ENCODE results near the gene BOC.

BOC gene, protein sequence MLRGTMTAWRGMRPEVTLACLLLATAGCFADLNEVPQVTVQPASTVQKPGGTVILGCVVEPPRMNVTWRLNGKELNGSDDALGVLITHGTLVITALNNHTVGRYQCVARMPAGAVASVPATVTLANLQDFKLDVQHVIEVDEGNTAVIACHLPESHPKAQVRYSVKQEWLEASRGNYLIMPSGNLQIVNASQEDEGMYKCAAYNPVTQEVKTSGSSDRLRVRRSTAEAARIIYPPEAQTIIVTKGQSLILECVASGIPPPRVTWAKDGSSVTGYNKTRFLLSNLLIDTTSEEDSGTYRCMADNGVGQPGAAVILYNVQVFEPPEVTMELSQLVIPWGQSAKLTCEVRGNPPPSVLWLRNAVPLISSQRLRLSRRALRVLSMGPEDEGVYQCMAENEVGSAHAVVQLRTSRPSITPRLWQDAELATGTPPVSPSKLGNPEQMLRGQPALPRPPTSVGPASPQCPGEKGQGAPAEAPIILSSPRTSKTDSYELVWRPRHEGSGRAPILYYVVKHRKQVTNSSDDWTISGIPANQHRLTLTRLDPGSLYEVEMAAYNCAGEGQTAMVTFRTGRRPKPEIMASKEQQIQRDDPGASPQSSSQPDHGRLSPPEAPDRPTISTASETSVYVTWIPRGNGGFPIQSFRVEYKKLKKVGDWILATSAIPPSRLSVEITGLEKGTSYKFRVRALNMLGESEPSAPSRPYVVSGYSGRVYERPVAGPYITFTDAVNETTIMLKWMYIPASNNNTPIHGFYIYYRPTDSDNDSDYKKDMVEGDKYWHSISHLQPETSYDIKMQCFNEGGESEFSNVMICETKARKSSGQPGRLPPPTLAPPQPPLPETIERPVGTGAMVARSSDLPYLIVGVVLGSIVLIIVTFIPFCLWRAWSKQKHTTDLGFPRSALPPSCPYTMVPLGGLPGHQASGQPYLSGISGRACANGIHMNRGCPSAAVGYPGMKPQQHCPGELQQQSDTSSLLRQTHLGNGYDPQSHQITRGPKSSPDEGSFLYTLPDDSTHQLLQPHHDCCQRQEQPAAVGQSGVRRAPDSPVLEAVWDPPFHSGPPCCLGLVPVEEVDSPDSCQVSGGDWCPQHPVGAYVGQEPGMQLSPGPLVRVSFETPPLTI

DNA sequence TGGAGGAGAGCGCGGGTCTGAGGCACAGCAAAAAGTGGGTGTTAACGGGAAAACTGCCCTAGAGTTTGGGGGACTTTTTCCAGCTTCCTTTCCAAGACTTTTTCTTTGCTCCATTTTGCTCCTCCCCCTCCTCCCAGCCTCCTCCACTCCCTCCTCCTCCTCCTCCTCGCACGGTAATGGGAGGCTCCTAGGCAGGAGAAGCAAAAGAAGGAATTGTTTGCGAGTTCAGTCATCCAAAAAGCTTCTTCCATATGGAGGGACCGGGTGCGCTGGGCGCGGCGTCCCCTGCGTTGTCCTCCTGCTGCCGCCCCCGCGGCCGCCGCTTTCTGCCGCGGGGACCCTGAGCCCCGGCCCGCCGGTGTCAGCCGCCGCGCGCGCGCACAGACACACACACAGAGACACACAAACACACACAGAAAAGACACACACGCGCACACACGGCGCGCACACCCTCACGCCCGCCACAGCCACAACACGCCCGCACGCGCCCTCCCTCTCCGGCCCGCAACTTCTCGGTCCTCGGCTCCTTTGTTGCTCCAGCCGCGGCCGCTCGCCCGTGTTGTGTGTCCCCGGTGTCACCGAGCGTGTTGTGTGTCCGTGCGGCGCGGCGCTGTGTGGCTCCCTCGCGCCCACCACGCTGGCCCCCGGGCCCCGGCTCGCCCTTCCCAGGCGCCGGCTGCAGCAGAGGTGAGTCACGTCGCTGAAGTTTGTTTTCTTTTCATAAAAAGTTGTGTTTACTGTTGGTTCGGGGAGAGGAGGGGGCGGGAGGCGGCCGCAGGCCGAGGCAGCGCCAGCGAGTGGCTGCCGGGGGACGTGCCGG, at the start of gene BOC:
BOC (plus strand) TSS at position 228 of the 820 bp plus-strand sequence. CDS start 38,246 bp downstream, outside the sequence.
- Histone ChIP-seq H3K4me3 (ENCODE audit: low read depth in 1 of 2, low read length in 2 of 2) (no peak within 1 kb of the TSS), H3K79me2 (ENCODE audit: insufficient read depth, low read length) (no peaks in the 10 kb centered on the region), H3K9me3 (ENCODE audit: insufficient read depth, low read length, severe bottlenecking) (no peaks in the 10 kb centered on the region), H3K4me2 (ENCODE audit: insufficient read depth, low read length) (no peak within 1 kb of the TSS), H3K4me1 (ENCODE audit: insufficient read depth, low read length) (no peaks in the 10 kb centered on the region), H3K27ac (ENCODE audit: low read length) (no peak within 1 kb of the TSS), H3K36me3 (ENCODE audit: insufficient read depth, low read length) (no peaks in the 10 kb centered on the region), H3K27me3 (ENCODE audit: insufficient read depth, low read length, poor library complexity) (no peaks in the 10 kb centered on the region), H3K9ac (ENCODE audit: low read depth, low read length) (no peak within 1 kb of the TSS), H4K20me1 (ENCODE audit: insufficient read depth, low read length) (no peaks in the 10 kb centered on the region), H2AFZ (ENCODE audit: low read depth, low read length) (no peak within 1 kb of the TSS)
- ATAC-seq (ENCODE audit: insufficient read depth, low read depth) (no peak), DNase-seq (no peak)
- TF ChIP-seq, protein P1, sequence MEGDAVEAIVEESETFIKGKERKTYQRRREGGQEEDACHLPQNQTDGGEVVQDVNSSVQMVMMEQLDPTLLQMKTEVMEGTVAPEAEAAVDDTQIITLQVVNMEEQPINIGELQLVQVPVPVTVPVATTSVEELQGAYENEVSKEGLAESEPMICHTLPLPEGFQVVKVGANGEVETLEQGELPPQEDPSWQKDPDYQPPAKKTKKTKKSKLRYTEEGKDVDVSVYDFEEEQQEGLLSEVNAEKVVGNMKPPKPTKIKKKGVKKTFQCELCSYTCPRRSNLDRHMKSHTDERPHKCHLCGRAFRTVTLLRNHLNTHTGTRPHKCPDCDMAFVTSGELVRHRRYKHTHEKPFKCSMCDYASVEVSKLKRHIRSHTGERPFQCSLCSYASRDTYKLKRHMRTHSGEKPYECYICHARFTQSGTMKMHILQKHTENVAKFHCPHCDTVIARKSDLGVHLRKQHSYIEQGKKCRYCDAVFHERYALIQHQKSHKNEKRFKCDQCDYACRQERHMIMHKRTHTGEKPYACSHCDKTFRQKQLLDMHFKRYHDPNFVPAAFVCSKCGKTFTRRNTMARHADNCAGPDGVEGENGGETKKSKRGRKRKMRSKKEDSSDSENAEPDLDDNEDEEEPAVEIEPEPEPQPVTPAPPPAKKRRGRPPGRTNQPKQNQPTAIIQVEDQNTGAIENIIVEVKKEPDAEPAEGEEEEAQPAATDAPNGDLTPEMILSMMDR (IDR thresholded peaks at IDR 0.05; ENCODE audit: borderline replicate concordance, extremely low read depth, low read length, poor library complexity, severe bottlenecking) = no peak
- TF ChIP-seq EZH2 (IDR thresholded peaks at IDR 0.05; ENCODE audit: borderline replicate concordance, low read depth, low read length, severe bottlenecking) = no peak

DNA sequence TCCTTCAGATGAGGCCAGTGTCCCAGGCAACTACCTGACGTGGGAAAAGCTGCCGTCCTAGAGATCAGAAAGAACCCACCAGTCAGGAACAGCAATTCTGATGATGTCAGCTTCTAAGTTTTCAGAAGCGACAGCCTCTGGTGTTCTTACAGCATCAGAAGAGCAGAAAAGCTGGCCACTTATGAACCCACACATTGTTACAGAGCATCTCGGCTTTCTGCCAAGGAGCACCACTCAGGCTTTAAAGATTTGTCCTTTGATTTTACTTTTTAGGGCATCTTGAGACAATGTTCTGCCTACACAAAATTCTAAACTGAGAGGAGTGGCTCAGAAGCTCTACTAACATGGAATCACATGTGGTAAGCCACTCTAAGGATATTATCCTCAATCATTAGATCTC, 49.7 kb upstream of the BOC start:
- Histone ChIP-seq H3K27ac (ENCODE audit: low read length) (no peak overlapping the region), H3K4me3 (ENCODE audit: low read depth in 1 of 2, low read length in 2 of 2) (no peak overlapping the region), H3K27me3 (ENCODE audit: insufficient read depth, low read length, poor library complexity) (peaks cover 4% of the 10 kb centered on the region), H3K4me1 (ENCODE audit: insufficient read depth, low read length) (no peaks in the 10 kb centered on the region), H2AFZ (ENCODE audit: low read depth, low read length) (no peak overlapping the region), H3K9me3 (ENCODE audit: insufficient read depth, low read length, severe bottlenecking) (no peaks in the 10 kb centered on the region), H3K9ac (ENCODE audit: low read depth, low read length) (no peak overlapping the region), H3K79me2 (ENCODE audit: insufficient read depth, low read length) (no peaks in the 10 kb centered on the region), H4K20me1 (ENCODE audit: insufficient read depth, low read length) (no peaks in the 10 kb centered on the region), H3K36me3 (ENCODE audit: insufficient read depth, low read length) (no peaks in the 10 kb centered on the region), H3K4me2 (ENCODE audit: insufficient read depth, low read length) (no peak overlapping the region)
- TF ChIP-seq, protein P1 (IDR thresholded peaks at IDR 0.05; ENCODE audit: borderline replicate concordance, extremely low read depth, low read length, poor library complexity, severe bottlenecking) = no peak
- TF ChIP-seq EZH2 (IDR thresholded peaks at IDR 0.05; ENCODE audit: borderline replicate concordance, low read depth, low read length, severe bottlenecking) = no peak
- ATAC-seq (ENCODE audit: insufficient read depth, low read depth) (no peak), DNase-seq (no peak)

DNA sequence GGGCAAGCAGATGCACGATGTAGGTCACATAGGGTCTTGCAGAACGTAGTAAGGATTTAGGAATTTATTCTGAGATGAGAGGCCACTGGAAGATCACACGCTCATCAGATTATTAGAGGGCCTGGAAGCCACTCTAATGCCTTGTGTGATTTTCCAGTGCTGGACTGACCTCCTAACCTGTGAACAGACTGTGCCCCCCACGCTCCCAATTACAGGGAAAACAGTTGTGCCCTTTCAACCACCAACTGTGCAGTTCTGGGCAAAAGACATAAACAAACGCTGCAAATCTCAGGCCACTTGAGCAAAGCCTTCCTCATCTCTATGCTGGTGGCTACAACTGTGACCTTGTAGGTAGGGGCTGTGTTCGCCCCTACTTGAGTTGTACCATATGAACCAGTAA, 48.2 kb upstream of the BOC start:
- no peak overlapping the region for H3K27ac ChIP-seq (ENCODE audit: low read length)
- H3K4me3 ChIP-seq (ENCODE audit: low read depth in 1 of 2, low read length in 2 of 2) = no peak overlapping the region
- DNase-seq = no peak
- no peak overlapping the region for H3K4me2 ChIP-seq (ENCODE audit: insufficient read depth, low read length)
- no peaks in the 10 kb centered on the region for H3K36me3 ChIP-seq (ENCODE audit: insufficient read depth, low read length)
- no peaks in the 10 kb centered on the region for H3K9me3 ChIP-seq (ENCODE audit: insufficient read depth, low read length, severe bottlenecking)
- no peak overlapping the region for H3K9ac ChIP-seq (ENCODE audit: low read depth, low read length)
- H2AFZ ChIP-seq (ENCODE audit: low read depth, low read length) = no peak overlapping the region
- H4K20me1 ChIP-seq (ENCODE audit: insufficient read depth, low read length) = no peaks in the 10 kb centered on the region
- peaks cover 4% of the 10 kb centered on the region for H3K27me3 ChIP-seq (ENCODE audit: insufficient read depth, low read length, poor library complexity)
- no peak for ATAC-seq (ENCODE audit: insufficient read depth, low read depth)
- H3K79me2 ChIP-seq (ENCODE audit: insufficient read depth, low read length) = no peaks in the 10 kb centered on the region
- TF ChIP-seq EZH2 (IDR thresholded peaks at IDR 0.05; ENCODE audit: borderline replicate concordance, low read depth, low read length, severe bottlenecking) = no peak
- TF ChIP-seq, protein P1 (IDR thresholded peaks at IDR 0.05; ENCODE audit: borderline replicate concordance, extremely low read depth, low read length, poor library complexity, severe bottlenecking) = no peak
- H3K4me1 ChIP-seq (ENCODE audit: insufficient read depth, low read length) = no peaks in the 10 kb centered on the region
